Fibroblast of pulmonary artery (primary cell): ENCODE results near the gene PLCXD3.

Experiments
- DNase-seq: peaks from one replicate; pipeline ENCODE4 v3.0.0-alpha.2; 2010; ENCODE audit warnings: low read depth
- H3K4me3 ChIP-seq: replicated peaks from 2 replicates; pipeline ENCODE4 v1.5.1; 2011; ENCODE audit warnings: low read depth, mild to moderate bottlenecking, control low read depth, low read length, moderate library complexity
- CTCF ChIP-seq: IDR thresholded peaks from 2 replicates; pipeline ENCODE4 v1.5.1; 2011; ENCODE audit warnings: mild to moderate bottlenecking, control low read depth, low read length, inconsistent platforms; ENCODE audit errors: missing control alignments

Gene PLCXD3

GRCh38 chr5:41345295-41345694 lies 165.1 kb downstream of the PLCXD3 start:
- DNase-seq: peak; percentile 87
- TF ChIP-seq CTCF: no peak

GRCh38 chr5:41339339-41339738 lies 171.1 kb downstream of the PLCXD3 start:
- no peak overlapping the region for H3K4me3 ChIP-seq
- DNase-seq: no peak
- no peak for TF ChIP-seq CTCF

More at GRCh38 chr5:41345295-41345694, 165.1 kb downstream of the PLCXD3 start:
- no peak overlapping the region for H3K4me3 ChIP-seq

- no peak overlapping the region for H3K4me3 ChIP-seq
- no peak for TF ChIP-seq CTCF
- DNase-seq: peak; percentile 31
Observed at GRCh38 chr5:41338136-41338675, 172.2 kb downstream of the PLCXD3 start.

GRCh38 chr5:41337724-41338123 lies 172.7 kb downstream of the PLCXD3 start:
- no peak for DNase-seq
- TF ChIP-seq CTCF: no peak

GRCh38 chr5:41337216-41337615 lies 173.2 kb downstream of the PLCXD3 start:
- no peak for DNase-seq
- H3K4me3 ChIP-seq: no peak overlapping the region

More at GRCh38 chr5:41337724-41338123, 172.7 kb downstream of the PLCXD3 start:
- H3K4me3 ChIP-seq: no peak overlapping the region

GRCh38 chr5:41336471-41336870 lies 173.9 kb downstream of the PLCXD3 start:
- no peak for TF ChIP-seq CTCF
- H3K4me3 ChIP-seq: no peak overlapping the region
- DNase-seq: no peak

More at GRCh38 chr5:41337216-41337615, 173.2 kb downstream of the PLCXD3 start:
- no peak for TF ChIP-seq CTCF

- H3K4me3 ChIP-seq: no peak overlapping the region
- DNase-seq: no peak
- no peak for TF ChIP-seq CTCF
Observed at GRCh38 chr5:41335596-41336181, 174.7 kb downstream of the PLCXD3 start.
